ENCODE measurements around the gene PROP1. TPM values are rescaled to one million over a fixed set of nuclear protein-coding genes. Genes with fewer than 3 reads are reported as not detected.

The PROP1 gene
- total RNA-seq, 3 donors from 2014 or later (not counting 1 experiment from before 2014, with no cell fraction given): not detected

GRCh38 chr5:177988989-177989625 lies 6.9 kb downstream of the PROP1 start:
- no peaks in the 10 kb centered on the region for H3K36me3 Mint-ChIP-seq
- DNase-seq (no peak), ATAC-seq (no peak)
- Histone ChIP-seq H3K4me1 (ENCODE audit: control insufficient read depth, insufficient read depth, low read length) (no peaks in the 10 kb centered on the region), H3K4me3 (ENCODE audit: low read length) (no peak overlapping the region), H3K27ac (ENCODE audit: low read length) (no peak overlapping the region), H3K36me3 (ENCODE audit: control insufficient read depth, insufficient read depth, low read length) (no peaks in the 10 kb centered on the region), H3K27me3 (ENCODE audit: control insufficient read depth, insufficient read depth, low read length) (peaks cover 15% of the 10 kb centered on the region), H3K9me3 (ENCODE audit: control insufficient read depth, insufficient read depth, low read length) (no peaks in the 10 kb centered on the region)
- TF ChIP-seq CTCF (IDR thresholded peaks at IDR 0.05): no peak
- no peaks in the 10 kb centered on the region for H3K4me1 Mint-ChIP-seq
- 87% methylated on average over 11 of the region's 11 CpGs for WGBS (ENCODE audit: insufficient coverage)
- H3K27me3 Mint-ChIP-seq (ENCODE audit: low read depth in 2 of 2): peaks cover 13 to 15% of the 10 kb centered on the region in 2 donors
- H3K27ac Mint-ChIP-seq: no peak overlapping the region
- H3K4me3 Mint-ChIP-seq: no peak overlapping the region
- no peaks in the 10 kb centered on the region for H3K9me3 Mint-ChIP-seq
- intact Hi-C loops (cut with micrococcal nuclease): no loop called here

GRCh38 chr5:177987326-177987725 lies 8.7 kb downstream of the PROP1 start:
- Histone ChIP-seq H3K36me3 (ENCODE audit: control insufficient read depth, insufficient read depth, low read length) (no peaks in the 10 kb centered on the region), H3K27me3 (ENCODE audit: control insufficient read depth, insufficient read depth, low read length) (peaks cover 28% of the 10 kb centered on the region), H3K27ac (ENCODE audit: low read length) (no peak overlapping the region), H3K9me3 (ENCODE audit: control insufficient read depth, insufficient read depth, low read length) (no peaks in the 10 kb centered on the region), H3K4me1 (ENCODE audit: control insufficient read depth, insufficient read depth, low read length) (no peaks in the 10 kb centered on the region), H3K4me3 (ENCODE audit: low read length) (no peak overlapping the region)
- ATAC-seq (no peak), DNase-seq (no peak)
- no peak overlapping the region for H3K27ac Mint-ChIP-seq
- no peaks in the 10 kb centered on the region for H3K36me3 Mint-ChIP-seq
- H3K4me1 Mint-ChIP-seq: no peaks in the 10 kb centered on the region
- 75% methylated on average over 8 of the region's 9 CpGs for WGBS (ENCODE audit: insufficient coverage)
- no peaks in the 10 kb centered on the region for H3K9me3 Mint-ChIP-seq
- no peak overlapping the region for H3K4me3 Mint-ChIP-seq
- TF ChIP-seq CTCF (IDR thresholded peaks at IDR 0.05): no peak
- peaks cover 23 to 28% of the 10 kb centered on the region in 2 donors for H3K27me3 Mint-ChIP-seq (ENCODE audit: low read depth in 2 of 2)
- intact Hi-C loops (cut with micrococcal nuclease): no loop called here

GRCh38 chr5:177985430-177986040 lies 10.5 kb downstream of the PROP1 start:
- peaks cover 35 to 36% of the 10 kb centered on the region in 2 donors for H3K27me3 Mint-ChIP-seq (ENCODE audit: low read depth in 2 of 2)
- Histone ChIP-seq H3K4me3 (ENCODE audit: low read length) (no peak overlapping the region), H3K36me3 (ENCODE audit: control insufficient read depth, insufficient read depth, low read length) (no peaks in the 10 kb centered on the region), H3K9me3 (ENCODE audit: control insufficient read depth, insufficient read depth, low read length) (no peaks in the 10 kb centered on the region), H3K27me3 (ENCODE audit: control insufficient read depth, insufficient read depth, low read length) (peaks cover 33% of the 10 kb centered on the region), H3K27ac (ENCODE audit: low read length) (no peak overlapping the region), H3K4me1 (ENCODE audit: control insufficient read depth, insufficient read depth, low read length) (no peaks in the 10 kb centered on the region)
- intact Hi-C loops (cut with micrococcal nuclease): no loop called here
- H3K36me3 Mint-ChIP-seq: no peaks in the 10 kb centered on the region
- no peak for TF ChIP-seq CTCF (IDR thresholded peaks at IDR 0.05)
- no peak for DNase-seq
- 23% methylated on average over 49 of the region's 50 CpGs for WGBS (ENCODE audit: insufficient coverage)
- no peak overlapping the region for H3K4me3 Mint-ChIP-seq
- no peak for ATAC-seq
- no peak overlapping the region for H3K27ac Mint-ChIP-seq
- H3K9me3 Mint-ChIP-seq: no peaks in the 10 kb centered on the region
- no peaks in the 10 kb centered on the region for H3K4me1 Mint-ChIP-seq
